GM12891 (cell line): Measurements from ENCODE around the gene DNAI1.

Experiments used
- DNase-seq: peaks from one replicate; pipeline ENCODE4 v3.0.0; 2011; ENCODE audit warnings: low spot score; ENCODE audit not compliant: insufficient read length
- FAIRE-seq: peaks from 2 replicates; lab custom pipeline; 2011; peaks lifted over from hg19 to GRCh38; lab: Jason Lieb, UNC
- PAX5 ChIP-seq: IDR thresholded peaks from 2 replicates; pipeline ENCODE4 v1.6.1; 2011; ENCODE audit warnings: low read length, moderate library complexity, mild to moderate bottlenecking; ENCODE audit not compliant: insufficient read depth, severe bottlenecking
- POLR2A ChIP-seq: IDR thresholded peaks from 2 replicates; pipeline ENCODE4 v1.6.1; 2011; ENCODE audit warnings: low read depth, low read length, control low read depth
- POLR2AphosphoS5 ChIP-seq: IDR thresholded peaks from 2 replicates; pipeline ENCODE4 v1.6.1; 2011; ENCODE audit warnings: low read depth, low read length, control low read depth
- POU2F2 ChIP-seq: IDR thresholded peaks from 2 replicates; pipeline ENCODE4 v1.6.1; 2011; ENCODE audit warnings: low read depth, mild to moderate bottlenecking, control low read depth, low read length, moderate library complexity
- SPI1 ChIP-seq: IDR thresholded peaks from 2 replicates; pipeline ENCODE4 v1.6.1; 2011; ENCODE audit warnings: low read depth, low read length, control low read depth
- TAF1 ChIP-seq: IDR thresholded peaks from 2 replicates; pipeline ENCODE4 v1.6.1; 2011; ENCODE audit warnings: low read depth, low read length, control low read depth

DNAI1 gene

GRCh38 chr9:34550681-34551270 is 92.2 kb downstream of the DNAI1 start:
- FAIRE-seq (no peak), DNase-seq (no peak)
- TF ChIP-seq POLR2A (no peak), PAX5 (no peak), TAF1 (no peak), SPI1 (no peak), POLR2AphosphoS5 (no peak), POU2F2 (no peak)

- DNase-seq (no peak), FAIRE-seq (no peak)
- TF ChIP-seq TAF1, result no peak
- no peak for TF ChIP-seq POLR2A
- TF ChIP-seq PAX5, result no peak
- TF ChIP-seq POU2F2, result no peak
- TF ChIP-seq POLR2AphosphoS5, result no peak
- TF ChIP-seq SPI1, result no peak
These were observed 93.4 kb downstream of the DNAI1 start for GRCh38 chr9:34551751-34552605.

GRCh38 chr9:34552606-34552981 is 94.0 kb downstream of the DNAI1 start:
- no peak for FAIRE-seq

GRCh38 chr9:34552986-34553385 is 94.4 kb downstream of the DNAI1 start:
- FAIRE-seq, result peak; percentile 5
- TF ChIP-seq SPI1 (no peak), POU2F2 (no peak), POLR2AphosphoS5 (no peak), POLR2A (no peak), TAF1 (no peak), PAX5 (no peak)
- DNase-seq, result no peak

More at GRCh38 chr9:34552606-34552981, 94.0 kb downstream of the DNAI1 start:
- no peak for DNase-seq
- TF ChIP-seq POLR2AphosphoS5 (no peak), PAX5 (no peak), TAF1 (no peak), SPI1 (no peak), POU2F2 (no peak), POLR2A (no peak)

GRCh38 chr9:34553511-34554021 is 95.0 kb downstream of the DNAI1 start:
- no peak for TF ChIP-seq PAX5
- DNase-seq (no peak), FAIRE-seq (no peak)

- no peak for DNase-seq
- no peak for FAIRE-seq
- TF ChIP-seq SPI1 (no peak), TAF1 (no peak), POLR2A (no peak), PAX5 (no peak), POU2F2 (no peak), POLR2AphosphoS5 (no peak)
These were observed 95.8 kb downstream of the DNAI1 start for GRCh38 chr9:34554211-34555001.

- TF ChIP-seq PAX5, result no peak
- TF ChIP-seq POLR2AphosphoS5, result no peak
- no peak for TF ChIP-seq TAF1
- TF ChIP-seq POU2F2, result no peak
- TF ChIP-seq POLR2A, result no peak
- no peak for TF ChIP-seq SPI1
- DNase-seq, result no peak
- no peak for FAIRE-seq
These were observed 96.4 kb downstream of the DNAI1 start for GRCh38 chr9:34555002-34555348.

- no peak for FAIRE-seq
- no peak for DNase-seq
- TF ChIP-seq PAX5 (no peak), SPI1 (no peak), TAF1 (no peak), POLR2AphosphoS5 (no peak), POLR2A (no peak), POU2F2 (no peak)
These were observed 96.9 kb downstream of the DNAI1 start for GRCh38 chr9:34555500-34555899.

- FAIRE-seq (no peak), DNase-seq (no peak)
- no peak for TF ChIP-seq SPI1
- no peak for TF ChIP-seq TAF1
- no peak for TF ChIP-seq POLR2A
- no peak for TF ChIP-seq PAX5
- TF ChIP-seq POU2F2, result no peak
- TF ChIP-seq POLR2AphosphoS5, result no peak
These were observed 97.4 kb downstream of the DNAI1 start for GRCh38 chr9:34555936-34556525.
